ENCODE measurements around the gene RPL7A. TPM values are rescaled to one million over a fixed set of nuclear protein-coding genes. Genes with fewer than 3 reads are reported as not detected.

RPL7A gene
- total and polyA plus RNA-seq, 2 of the 4 experiments (the other 2 are of a cell fraction), result 3,220 to 4,096 TPM

- H3K9me3 ChIP-seq (ENCODE audit: control insufficient read depth, insufficient read depth, low read length), result no peaks in the 10 kb centered on the region
- H3K4me3 ChIP-seq (ENCODE audit: insufficient read depth, low read depth, low read length), result no peak overlapping the region
- H2AK9ac ChIP-seq (replicated peaks; ENCODE audit: low read depth, low read length, poor library complexity), result no peak overlapping the region
- no peak overlapping the region for H2BK120ac ChIP-seq (ENCODE audit: low read depth, low read length)
- no peak for DNase-seq
- no peak overlapping the region for H3K23ac ChIP-seq (ENCODE audit: low read depth, low read length)
- H2BK15ac ChIP-seq (ENCODE audit: low read depth, low read length), result no peak overlapping the region
- BruUV-seq (replicated peaks), result no TSS peak
- peaks cover 96% of the 10 kb centered on the region for H4K20me1 ChIP-seq (ENCODE audit: insufficient read depth, low read length)
- no peak overlapping the region for H4K5ac ChIP-seq (ENCODE audit: low read depth, low read length)
- H3K27ac ChIP-seq (ENCODE audit: insufficient read depth, low read length), result no peak overlapping the region
- H4K8ac ChIP-seq (ENCODE audit: low read depth in 2 of 2, low read length in 2 of 2), result no peak overlapping the region
- ATAC-seq (ENCODE audit: low read depth), result no peak
- ChIA-PET CTCF (no interaction called here), POLR2A (ENCODE audit: unreplicated experiment) (no interaction called here)
- TF ChIP-seq NFE2L2 (IDR thresholded peaks at IDR 0.05; ENCODE audit: low read depth, low read length) (no peak), FOS (IDR thresholded peaks at IDR 0.05; ENCODE audit: low read depth, low read length) (no peak), POLR2A (IDR thresholded peaks at IDR 0.05; ENCODE audit: low read depth, low read length) (no peak), MAZ (IDR thresholded peaks at IDR 0.05; ENCODE audit: borderline replicate concordance, low read depth, low read length) (no peak), CEBPB (IDR thresholded peaks at IDR 0.05; ENCODE audit: low read depth, low read length) (no peak), RCOR1 (IDR thresholded peaks at IDR 0.05; ENCODE audit: insufficient replicate concordance, low read length) (no peak), BHLHE40 (IDR thresholded peaks at IDR 0.05; ENCODE audit: low read depth, low read length) (no peak), ELK1 (IDR thresholded peaks at IDR 0.05; ENCODE audit: borderline replicate concordance, low read depth, low read length) (no peak), MXI1 (IDR thresholded peaks at IDR 0.05; ENCODE audit: borderline replicate concordance, low read depth, low read length) (no peak), SMC3 (IDR thresholded peaks at IDR 0.05; ENCODE audit: low read depth, low read length) (no peak), USF2 (IDR thresholded peaks at IDR 0.05; ENCODE audit: low read depth, low read length) (no peak), RFX5 (IDR thresholded peaks at IDR 0.05; ENCODE audit: low read depth, low read length) (no peak), CTCF (conservative IDR thresholded peaks at IDR 0.05; ENCODE audit: low read depth, low read length) (no peak), RAD21 (IDR thresholded peaks at IDR 0.05; ENCODE audit: low read length) (no peak), CHD1 (IDR thresholded peaks at IDR 0.05; ENCODE audit: low read depth, low read length) (no peak), MAFK (IDR thresholded peaks at IDR 0.05; ENCODE audit: low read depth, low read length) (no peak)
- H2BK20ac ChIP-seq (ENCODE audit: low read depth, low read length), result no peak overlapping the region
- H2AK5ac ChIP-seq (ENCODE audit: low read depth, low read length), result no peak overlapping the region
- peaks cover 84% of the 10 kb centered on the region for H3K36me3 ChIP-seq (ENCODE audit: control insufficient read depth, insufficient read depth, low read length)
- peaks cover 32% of the 10 kb centered on the region for H3K9me1 ChIP-seq (ENCODE audit: insufficient read depth, low read length)
- dilution Hi-C loops (cut with HindIII; ENCODE audit: low sequenced_read_pairs, unreplicated experiment) (no loop called here), in situ Hi-C loops (cut with MboI; ENCODE audit: low sequenced_read_pairs) (no loop called here), intact Hi-C loops (cut with micrococcal nuclease) (no loop called here)
- H2AFZ ChIP-seq (replicated peaks; ENCODE audit: low read length, poor library complexity), result peak overlapping the region; percentile 48
- H4K91ac ChIP-seq (ENCODE audit: insufficient read depth, low read depth, low read length), result no peak overlapping the region
- H3K4ac ChIP-seq (ENCODE audit: low read depth, low read length), result no peak overlapping the region
- no peaks in the 10 kb centered on the region for H3K27me3 ChIP-seq (ENCODE audit: control insufficient read depth, insufficient read depth, low read length)
- no peak overlapping the region for H3K9ac ChIP-seq (ENCODE audit: low read depth, low read length)
- WGBS, 2 experiments (ENCODE audit: extremely low coverage in 2 of 2, insufficient read length in 1 of 2), result 93% methylated on average over 9 of the region's 10 CpGs; no CpG with 5 or more reads in 1 of the 2 experiments
- H2BK5ac ChIP-seq (ENCODE audit: low read depth, low read length, poor library complexity, severe bottlenecking), result no peak overlapping the region
- no peak overlapping the region for H3K14ac ChIP-seq (replicated peaks; ENCODE audit: low read depth, low read length)
- H3K56ac ChIP-seq (ENCODE audit: extremely low read depth, insufficient read depth, low read length), result no peak overlapping the region
- H3K4me2 ChIP-seq (ENCODE audit: low read depth, low read length), result no peak overlapping the region
- H3K4me1 ChIP-seq (ENCODE audit: control insufficient read depth, insufficient read depth, low read length), result peaks cover 12% of the 10 kb centered on the region
- peaks cover 28 to 81% of the 10 kb centered on the region in 2 experiments for H3K79me1 ChIP-seq (ENCODE audit: low read depth in 1 of 2, low read length in 2 of 2)
- no peak overlapping the region for H3K18ac ChIP-seq (ENCODE audit: low read depth, low read length)
Measured at GRCh38 chr9:133367778-133368177, 19.8 kb downstream of the RPL7A start.

All from IMR-90 (cell line).